NT2/D1 (cell line): ENCODE results near the gene SRPX.

Experiments
- SUZ12 ChIP-seq: IDR thresholded peaks from 2 replicates; pipeline ENCODE4 v1.6.1; 2011; ENCODE audit not compliant: insufficient read length, insufficient read depth; ENCODE audit errors: extremely low read depth
- YY1 ChIP-seq: IDR thresholded peaks from 2 replicates; pipeline ENCODE4 v1.6.1; 2011; ENCODE audit not compliant: insufficient read length, insufficient read depth

DNA sequence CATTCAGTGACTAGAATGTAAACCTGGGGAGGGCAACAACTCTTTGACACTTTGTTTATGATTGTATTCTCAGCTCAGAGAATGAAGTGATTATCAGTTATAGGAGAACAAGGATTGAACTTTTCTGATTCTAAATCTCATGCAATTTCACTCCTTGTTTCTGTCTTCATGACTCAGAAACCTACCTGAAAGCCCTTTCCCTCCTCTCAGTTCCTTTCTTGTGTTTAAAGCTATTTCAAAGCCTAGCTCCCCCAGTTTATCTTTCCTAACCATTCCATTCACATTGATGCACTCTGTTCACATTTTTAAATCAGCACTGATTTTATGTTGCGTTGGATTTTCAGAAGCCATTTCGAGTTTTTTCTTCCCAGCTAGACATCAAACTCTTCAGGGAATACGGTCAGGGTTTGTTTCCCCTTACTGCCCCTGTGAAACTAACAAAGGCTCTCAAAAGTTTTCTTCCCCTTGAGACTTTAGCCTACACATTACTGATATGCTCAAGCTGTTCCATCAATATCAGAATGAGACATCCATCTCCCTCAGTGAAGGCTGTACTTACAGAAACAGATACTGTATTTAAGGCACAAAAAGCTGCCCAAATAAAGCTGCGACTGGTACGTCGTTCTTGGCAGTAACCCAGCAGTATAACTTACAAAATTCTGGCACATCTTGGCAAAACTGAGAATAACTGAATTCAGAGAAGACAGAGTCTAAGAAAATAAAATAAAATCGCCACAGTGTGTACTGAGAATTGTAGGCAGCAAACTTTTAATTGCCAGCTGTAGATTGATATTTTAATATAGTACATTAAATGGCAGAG is 31.0 kb downstream of the SRPX start:
- TF ChIP-seq YY1 (no peak), SUZ12 (no peak)
